Uterus (tissue), 2 donors: Measurements from ENCODE around the gene VANGL1.

ENCODE experiments used
- CTCF ChIP-seq, 4 experiments: fragments of 200-600 bp in 2 of 4; fragments of 450-650 bp in 2 of 4; sonication (generic) in 2 of 4; IDR thresholded peaks; one replicate each; pipeline ENCODE4 v1.5.1; 2016 to 2019; ENCODE audit warnings: antibody characterized with exemption in 4 of 4, mild to moderate bottlenecking in 2 of 4, moderate library complexity in 1 of 4
- POLR2A ChIP-seq, 2 donors: fragments of 450-650 bp; IDR thresholded peaks; one replicate each; pipeline ENCODE4 v1.6.1; 2016; ENCODE audit warnings: antibody characterized with exemption in 2 of 2, mild to moderate bottlenecking in 1 of 2, moderate library complexity in 1 of 2

GRCh38 chr1:115669002-115669673 lies 27.4 kb downstream of the VANGL1 start:
- no peak for TF ChIP-seq CTCF (IDR thresholded peaks at IDR 0.05)
- no peak for TF ChIP-seq POLR2A (IDR thresholded peaks at IDR 0.05)
